ENCODE results near the gene FAM13B. TPM values are rescaled to one million over a fixed set of nuclear protein-coding genes. Genes with fewer than 3 reads are reported as not detected.

The FAM13B gene
- total RNA-seq, 1 experiment from 2014 or later = 23.5 TPM

GRCh38 chr5:137899493-137899892 is 133.4 kb downstream of the FAM13B start:
- Histone ChIP-seq H3K9me3 (ENCODE audit: low read depth, low read length, poor library complexity, severe bottlenecking) (no peaks in the 10 kb centered on the region), H3K4me1 (ENCODE audit: insufficient read depth, low read length, poor library complexity, severe bottlenecking) (no peaks in the 10 kb centered on the region), H3K27ac (ENCODE audit: low read depth, low read length, poor library complexity, severe bottlenecking) (no peak overlapping the region), H3K27me3 (replicated peaks; ENCODE audit: insufficient read depth, low read depth, low read length, poor library complexity) (no peaks in the 10 kb centered on the region), H3K4me3 (ENCODE audit: low read depth, low read length, poor library complexity, severe bottlenecking) (no peak overlapping the region), H3K36me3 (ENCODE audit: insufficient read depth, low read length, poor library complexity, severe bottlenecking) (no peaks in the 10 kb centered on the region)
- intact Hi-C loops (cut with micrococcal nuclease; ENCODE audit: unreplicated experiment) = no loop called here
- no TSS peak for BruUV-seq (replicated peaks)
- TF ChIP-seq EZH2 (IDR thresholded peaks at IDR 0.05; ENCODE audit: borderline replicate concordance, low read depth, low read length, poor library complexity, severe bottlenecking) = no peak
- TF ChIP-seq CTCF (conservative IDR thresholded peaks at IDR 0.05; ENCODE audit: low read depth, low read length) = no peak
- DNase-seq (ENCODE audit: low spot score) = no peak
- ChIA-PET CTCF (no interaction called here), POLR2A (ENCODE audit: low non-redundant PET) (no interaction called here)

GRCh38 chr5:137896560-137896959 is 136.3 kb downstream of the FAM13B start:
- no peaks in the 10 kb centered on the region for H3K27me3 ChIP-seq (replicated peaks; ENCODE audit: insufficient read depth, low read depth, low read length, poor library complexity)
- H3K4me1 ChIP-seq (ENCODE audit: insufficient read depth, low read length, poor library complexity, severe bottlenecking) = no peaks in the 10 kb centered on the region
- no peak overlapping the region for H3K4me3 ChIP-seq (ENCODE audit: low read depth, low read length, poor library complexity, severe bottlenecking)
- H3K36me3 ChIP-seq (ENCODE audit: insufficient read depth, low read length, poor library complexity, severe bottlenecking) = no peaks in the 10 kb centered on the region
- intact Hi-C loops (cut with micrococcal nuclease; ENCODE audit: unreplicated experiment) = no loop called here
- no peak overlapping the region for H3K27ac ChIP-seq (ENCODE audit: low read depth, low read length, poor library complexity, severe bottlenecking)
- H3K9me3 ChIP-seq (ENCODE audit: low read depth, low read length, poor library complexity, severe bottlenecking) = no peaks in the 10 kb centered on the region
- CTCF ChIA-PET = no interaction called here
- POLR2A ChIA-PET (ENCODE audit: low non-redundant PET) = no interaction called here
- no peak for TF ChIP-seq CTCF (conservative IDR thresholded peaks at IDR 0.05; ENCODE audit: low read depth, low read length)
- TF ChIP-seq EZH2 (IDR thresholded peaks at IDR 0.05; ENCODE audit: borderline replicate concordance, low read depth, low read length, poor library complexity, severe bottlenecking) = no peak
- BruUV-seq (replicated peaks) = no TSS peak
- no peak for DNase-seq (ENCODE audit: low spot score)

- H3K36me3 ChIP-seq (ENCODE audit: insufficient read depth, low read length, poor library complexity, severe bottlenecking) = no peaks in the 10 kb centered on the region
- no peak for DNase-seq (ENCODE audit: low spot score)
- POLR2A ChIA-PET (ENCODE audit: low non-redundant PET) = no interaction called here
These were observed 138.3 kb downstream of the FAM13B start for GRCh38 chr5:137894586-137894985.

More at GRCh38 chr5:137894586-137894985, 138.3 kb downstream of the FAM13B start:
- Histone ChIP-seq H3K4me3 (ENCODE audit: low read depth, low read length, poor library complexity, severe bottlenecking) (no peak overlapping the region), H3K27me3 (replicated peaks; ENCODE audit: insufficient read depth, low read depth, low read length, poor library complexity) (no peaks in the 10 kb centered on the region), H3K9me3 (ENCODE audit: low read depth, low read length, poor library complexity, severe bottlenecking) (no peaks in the 10 kb centered on the region), H3K4me1 (ENCODE audit: insufficient read depth, low read length, poor library complexity, severe bottlenecking) (no peaks in the 10 kb centered on the region), H3K27ac (ENCODE audit: low read depth, low read length, poor library complexity, severe bottlenecking) (no peak overlapping the region)
- intact Hi-C loops (cut with micrococcal nuclease; ENCODE audit: unreplicated experiment) = no loop called here
- TF ChIP-seq CTCF (conservative IDR thresholded peaks at IDR 0.05; ENCODE audit: low read depth, low read length) = no peak
- TF ChIP-seq EZH2 (IDR thresholded peaks at IDR 0.05; ENCODE audit: borderline replicate concordance, low read depth, low read length, poor library complexity, severe bottlenecking) = no peak
- BruUV-seq (replicated peaks) = no TSS peak
- CTCF ChIA-PET = no interaction called here

Measured in A673 (cell line).